Measurements from ENCODE around the gene LRBA. TPM values are rescaled to one million over a fixed set of nuclear protein-coding genes. Genes with fewer than 3 reads are reported as not detected.

LRBA gene
- total RNA-seq, 1 experiment from 2014 or later, result 55.3 TPM

- no CpG with 5 or more reads among the region's 2 CpGs for WGBS (ENCODE audit: extremely low coverage, insufficient read length, low lambda C conversion rate)
- Histone ChIP-seq H2AK5ac (ENCODE audit: insufficient read length, low read length) (no peak overlapping the region), H3K14ac (ENCODE audit: insufficient read depth, low read length) (no peak overlapping the region), H3K23ac (ENCODE audit: insufficient read length, low read depth, low read length) (no peak overlapping the region), H4K5ac (ENCODE audit: insufficient read length, low read depth, low read length) (no peak overlapping the region), H3K27me3 (ENCODE audit: insufficient read depth, low read length) (no peaks in the 10 kb centered on the region), H3K79me1 (ENCODE audit: insufficient read depth, low read depth, low read length, poor library complexity, severe bottlenecking) (no peaks in the 10 kb centered on the region), H3K27ac (ENCODE audit: insufficient read length, low read depth, low read length) (no peak overlapping the region), H3K9ac (ENCODE audit: extremely low read depth, insufficient read length, low read length) (no peak overlapping the region), H3K4me1 (ENCODE audit: insufficient read depth, low read length) (no peaks in the 10 kb centered on the region; the same call in 1 of the 2 replicates), H3K4me2 (ENCODE audit: insufficient read depth, insufficient read length, low read length) (no peak overlapping the region), H4K8ac (replicated peaks; ENCODE audit: insufficient read length, low read depth, low read length) (no peak overlapping the region), H3K4ac (ENCODE audit: low read depth, low read length) (no peak overlapping the region), H3K9me3 (ENCODE audit: control insufficient read depth, low read depth, low read length) (no peaks in the 10 kb centered on the region), H2BK12ac (ENCODE audit: insufficient read length, low read depth, low read length) (no peak overlapping the region), H2AFZ (ENCODE audit: low read length) (no peak overlapping the region), H2BK15ac (ENCODE audit: low read depth, low read length) (no peak overlapping the region), H3K79me2 (ENCODE audit: insufficient read depth, low read length) (no peaks in the 10 kb centered on the region), H3K23me2 (ENCODE audit: insufficient read length, low read depth, low read length, poor library complexity, severe bottlenecking) (no peaks in the 10 kb centered on the region), H3T11ph (ENCODE audit: low read length) (no peak overlapping the region), H4K20me1 (ENCODE audit: control insufficient read depth, insufficient read depth, insufficient read length) (no peaks in the 10 kb centered on the region), H2BK5ac (ENCODE audit: insufficient read length, low read length) (no peak overlapping the region), H2BK120ac (ENCODE audit: low read depth, low read length, poor library complexity, severe bottlenecking) (no peak overlapping the region), H3K18ac (ENCODE audit: insufficient read length, low read depth, low read length) (no peak overlapping the region), H3K56ac (ENCODE audit: insufficient read length, low read depth, low read length) (no peak overlapping the region), H4K91ac (ENCODE audit: insufficient read length, low read depth, low read length) (no peak overlapping the region), H2BK20ac (ENCODE audit: low read depth, low read length, poor library complexity, severe bottlenecking) (no peak overlapping the region)
- peaks cover 16 to 31% of the 10 kb centered on the region in 2 experiments for H3K4me1 Mint-ChIP-seq
- no peaks in the 10 kb centered on the region for H3K27me3 Mint-ChIP-seq (ENCODE audit: low read depth)
- no peaks in the 10 kb centered on the region for H3K9me3 Mint-ChIP-seq
- peaks cover 0 to 3% (median 0%) of the 10 kb centered on the region in 3 experiments; a peak in 1 of 7 replicates for H3K36me3 Mint-ChIP-seq (ENCODE audit: insufficient read depth in 1 of 3, low read depth in 3 of 3)
- DNase-seq, result no peak
- no peak overlapping the region for H3K4me3 Mint-ChIP-seq
- H3K27ac Mint-ChIP-seq, result peak overlapping the region in 1 of 3 experiments; percentile 96; a peak in 4 of 7 replicates
- TF ChIP-seq CTCF (conservative IDR thresholded peaks at IDR 0.05), result no peak
Observed at GRCh38 chr4:150385606-150386005, 629.5 kb downstream of the LRBA start.
